ENCODE data around the gene HOXA6.

HOXA6 gene

GRCh38 chr7:27169658-27170425 lies 22.3 kb upstream of the HOXA6 start:
- Histone ChIP-seq H3K9me3 (ENCODE audit: control insufficient read depth, low read depth, low read length) (peaks cover 2% of the 10 kb centered on the region), H3K27me3 (ENCODE audit: control insufficient read depth, insufficient read depth, low read length) (peaks cover 100% of the 10 kb centered on the region), H3K4me1 (ENCODE audit: control insufficient read depth, low read depth, low read length) (no peaks in the 10 kb centered on the region), H3K9ac (ENCODE audit: low read length) (no peak overlapping the region), H3K4me3 (ENCODE audit: low read length) (no peak overlapping the region), H3K27ac (ENCODE audit: low read length) (no peak overlapping the region), H3K36me3 (ENCODE audit: control insufficient read depth, low read depth, low read length) (no peaks in the 10 kb centered on the region)

GRCh38 chr7:27168265-27168947 lies 20.8 kb upstream of the HOXA6 start:
- H3K9me3 ChIP-seq (ENCODE audit: control insufficient read depth, low read depth, low read length): peaks cover 2% of the 10 kb centered on the region
- H3K4me1 ChIP-seq (ENCODE audit: control insufficient read depth, low read depth, low read length): no peaks in the 10 kb centered on the region
- no peak overlapping the region for H3K27ac ChIP-seq (ENCODE audit: low read length)
- H3K36me3 ChIP-seq (ENCODE audit: control insufficient read depth, low read depth, low read length): no peaks in the 10 kb centered on the region
- no peak overlapping the region for H3K4me3 ChIP-seq (ENCODE audit: low read length)
- H3K9ac ChIP-seq (ENCODE audit: low read length): no peak overlapping the region
- H3K27me3 ChIP-seq (ENCODE audit: control insufficient read depth, insufficient read depth, low read length): peaks cover 100% of the 10 kb centered on the region

- Histone ChIP-seq H3K4me1 (ENCODE audit: control insufficient read depth, low read depth, low read length) (no peaks in the 10 kb centered on the region), H3K27me3 (ENCODE audit: control insufficient read depth, insufficient read depth, low read length) (peaks cover 100% of the 10 kb centered on the region), H3K9me3 (ENCODE audit: control insufficient read depth, low read depth, low read length) (peaks cover 2% of the 10 kb centered on the region), H3K36me3 (ENCODE audit: control insufficient read depth, low read depth, low read length) (no peaks in the 10 kb centered on the region), H3K27ac (ENCODE audit: low read length) (no peak overlapping the region), H3K4me3 (ENCODE audit: low read length) (no peak overlapping the region), H3K9ac (ENCODE audit: low read length) (peak overlapping the region; percentile 16)
These were observed 20.3 kb upstream of the HOXA6 start for GRCh38 chr7:27167916-27168264.

- no peak overlapping the region for H3K9ac ChIP-seq (ENCODE audit: low read length)
- no peak overlapping the region for H3K27ac ChIP-seq (ENCODE audit: low read length)
- peaks cover 2% of the 10 kb centered on the region for H3K9me3 ChIP-seq (ENCODE audit: control insufficient read depth, low read depth, low read length)
- H3K36me3 ChIP-seq (ENCODE audit: control insufficient read depth, low read depth, low read length): no peaks in the 10 kb centered on the region
- H3K4me1 ChIP-seq (ENCODE audit: control insufficient read depth, low read depth, low read length): no peaks in the 10 kb centered on the region
- peaks cover 100% of the 10 kb centered on the region for H3K27me3 ChIP-seq (ENCODE audit: control insufficient read depth, insufficient read depth, low read length)
- no peak overlapping the region for H3K4me3 ChIP-seq (ENCODE audit: low read length)
These were observed 19.2 kb upstream of the HOXA6 start for GRCh38 chr7:27166531-27167505.

GRCh38 chr7:27165996-27166530 lies 18.5 kb upstream of the HOXA6 start:
- no peaks in the 10 kb centered on the region for H3K4me1 ChIP-seq (ENCODE audit: control insufficient read depth, low read depth, low read length)
- H3K27me3 ChIP-seq (ENCODE audit: control insufficient read depth, insufficient read depth, low read length): peaks cover 100% of the 10 kb centered on the region
- peaks cover 2% of the 10 kb centered on the region for H3K9me3 ChIP-seq (ENCODE audit: control insufficient read depth, low read depth, low read length)
- no peak overlapping the region for H3K9ac ChIP-seq (ENCODE audit: low read length)
- no peak overlapping the region for H3K4me3 ChIP-seq (ENCODE audit: low read length)
- no peak overlapping the region for H3K27ac ChIP-seq (ENCODE audit: low read length)
- H3K36me3 ChIP-seq (ENCODE audit: control insufficient read depth, low read depth, low read length): no peaks in the 10 kb centered on the region

- H3K9me3 ChIP-seq (ENCODE audit: control insufficient read depth, low read depth, low read length): peaks cover 2% of the 10 kb centered on the region
- no peak within 1 kb of the TSS for H3K4me3 ChIP-seq (ENCODE audit: low read length)
- peaks cover 100% of the 10 kb centered on the region for H3K27me3 ChIP-seq (ENCODE audit: control insufficient read depth, insufficient read depth, low read length)
- H3K4me1 ChIP-seq (ENCODE audit: control insufficient read depth, low read depth, low read length): no peaks in the 10 kb centered on the region
- peak within 1 kb of the TSS; percentile 1 for H3K9ac ChIP-seq (ENCODE audit: low read length)
- H3K27ac ChIP-seq (ENCODE audit: low read length): no peak within 1 kb of the TSS
- no peaks in the 10 kb centered on the region for H3K36me3 ChIP-seq (ENCODE audit: control insufficient read depth, low read depth, low read length)
These were observed 17.8 kb upstream of the HOXA6 start, which contains the start of gene HOXA9 for GRCh38 chr7:27165089-27165995. TSS of gene HOXA9 (minus strand) at chr7:27165537. CDS start at chr7:27165457, 80 bp downstream.

GRCh38 chr7:27164367-27165088 lies 17.0 kb upstream of the HOXA6 start:
- peaks cover 2% of the 10 kb centered on the region for H3K9me3 ChIP-seq (ENCODE audit: control insufficient read depth, low read depth, low read length)
- no peak overlapping the region for H3K27ac ChIP-seq (ENCODE audit: low read length)
- H3K36me3 ChIP-seq (ENCODE audit: control insufficient read depth, low read depth, low read length): no peaks in the 10 kb centered on the region
- no peak overlapping the region for H3K4me3 ChIP-seq (ENCODE audit: low read length)
- peak overlapping the region; percentile 1 for H3K9ac ChIP-seq (ENCODE audit: low read length)
- no peaks in the 10 kb centered on the region for H3K4me1 ChIP-seq (ENCODE audit: control insufficient read depth, low read depth, low read length)
- H3K27me3 ChIP-seq (ENCODE audit: control insufficient read depth, insufficient read depth, low read length): peaks cover 100% of the 10 kb centered on the region

- Histone ChIP-seq H3K4me1 (ENCODE audit: control insufficient read depth, low read depth, low read length) (no peaks in the 10 kb centered on the region), H3K27ac (ENCODE audit: low read length) (no peak overlapping the region), H3K9me3 (ENCODE audit: control insufficient read depth, low read depth, low read length) (peaks cover 2% of the 10 kb centered on the region), H3K27me3 (ENCODE audit: control insufficient read depth, insufficient read depth, low read length) (peaks cover 100% of the 10 kb centered on the region), H3K4me3 (ENCODE audit: low read length) (no peak overlapping the region), H3K36me3 (ENCODE audit: control insufficient read depth, low read depth, low read length) (no peaks in the 10 kb centered on the region), H3K9ac (ENCODE audit: low read length) (peak overlapping the region; percentile 1)
These were observed 16.4 kb upstream of the HOXA6 start for GRCh38 chr7:27164045-27164366.

GRCh38 chr7:27163288-27164044 lies 15.9 kb upstream of the HOXA6 start:
- no peaks in the 10 kb centered on the region for H3K4me1 ChIP-seq (ENCODE audit: control insufficient read depth, low read depth, low read length)
- no peak overlapping the region for H3K27ac ChIP-seq (ENCODE audit: low read length)
- no peaks in the 10 kb centered on the region for H3K36me3 ChIP-seq (ENCODE audit: control insufficient read depth, low read depth, low read length)
- no peak overlapping the region for H3K9ac ChIP-seq (ENCODE audit: low read length)
- peaks cover 100% of the 10 kb centered on the region for H3K27me3 ChIP-seq (ENCODE audit: control insufficient read depth, insufficient read depth, low read length)
- no peak overlapping the region for H3K4me3 ChIP-seq (ENCODE audit: low read length)
- H3K9me3 ChIP-seq (ENCODE audit: control insufficient read depth, low read depth, low read length): peaks cover 2% of the 10 kb centered on the region

Data from iPS-18a (cell line).